Measurements from ENCODE around the gene CD320. TPM values are rescaled to one million over a fixed set of nuclear protein-coding genes. Genes with fewer than 3 reads are reported as not detected.
"Not testable (repeated sequence)": the region's sequence is repeated elsewhere in the genome, so short reads cannot be mapped to it uniquely, and the experiment has no call there.

Gene CD320
- total and polyA plus RNA-seq, 4 experiments from 2014 or later = 29.6 to 53.5 (median 40.0) TPM

DNA sequence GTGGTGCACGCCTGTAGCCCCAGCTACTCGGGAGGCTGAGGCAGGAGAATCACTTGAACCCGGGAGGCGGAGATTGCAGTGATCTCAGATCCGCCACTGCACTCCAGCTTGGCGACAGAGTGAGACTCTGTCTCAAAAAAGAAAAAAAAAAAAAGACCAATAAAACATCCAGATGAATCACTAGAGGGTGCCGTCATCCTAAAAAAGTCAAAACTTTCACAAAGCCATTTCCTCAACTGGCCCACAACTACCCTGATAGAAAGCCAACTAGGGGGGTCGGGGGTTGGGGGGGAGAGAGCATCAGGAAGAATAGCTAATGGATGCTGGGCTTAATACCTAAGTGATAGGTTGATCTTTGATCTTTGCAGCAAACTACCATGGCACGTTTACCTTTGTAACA lies 10.7 kb upstream of the CD320 start:
- Mint-ChIP-seq H3K4me1 (peaks cover 9 to 44% (median 33%) of the 10 kb centered on the region in 4 donors), H3K4me3 (peak overlapping the region in 4 of 8 donors; percentile 29 to 44 (median 33)), H3K36me3 (peaks cover 16 to 43% of the 10 kb centered on the region in 2 donors), H3K27ac (peak overlapping the region in 2 of 7 donors; percentile 88 to 99)
- H3K27me3 Mint-ChIP-seq; H3K27me3 ChIP-seq (ENCODE audit: insufficient read depth, low read length); H3K27ac ChIP-seq (ENCODE audit: low read depth, low read length); intact Hi-C loops (cut with micrococcal nuclease); H3K9me3 Mint-ChIP-seq; H3K9me3 ChIP-seq (ENCODE audit: control insufficient read depth in 1 of 2, low read length in 2 of 2); DNase-seq; H3K4me3 ChIP-seq (ENCODE audit: low read length in 2 of 2): not testable (repeated sequence)
- Histone ChIP-seq H3K36me3 (ENCODE audit: insufficient read depth, low read length) (peaks cover 22% of the 10 kb centered on the region), H3K4me1 (ENCODE audit: insufficient read depth, low read length) (peaks cover 42% of the 10 kb centered on the region)
- ChIA-PET CTCF (ENCODE audit: partially characterized antibody) (interaction anchor here (0.7 kb wide), 2 partner anchors 8 to 448 kb away, joined by 3 read pairs; no protein-coding TSS in a partner anchor), POLR2A (ENCODE audit: partially characterized antibody) (interaction anchor here (0.6 to 0.8 kb wide), 2 partner anchors 13 to 50 kb away, joined by 3 read pairs; no protein-coding TSS in a partner anchor)

DNA sequence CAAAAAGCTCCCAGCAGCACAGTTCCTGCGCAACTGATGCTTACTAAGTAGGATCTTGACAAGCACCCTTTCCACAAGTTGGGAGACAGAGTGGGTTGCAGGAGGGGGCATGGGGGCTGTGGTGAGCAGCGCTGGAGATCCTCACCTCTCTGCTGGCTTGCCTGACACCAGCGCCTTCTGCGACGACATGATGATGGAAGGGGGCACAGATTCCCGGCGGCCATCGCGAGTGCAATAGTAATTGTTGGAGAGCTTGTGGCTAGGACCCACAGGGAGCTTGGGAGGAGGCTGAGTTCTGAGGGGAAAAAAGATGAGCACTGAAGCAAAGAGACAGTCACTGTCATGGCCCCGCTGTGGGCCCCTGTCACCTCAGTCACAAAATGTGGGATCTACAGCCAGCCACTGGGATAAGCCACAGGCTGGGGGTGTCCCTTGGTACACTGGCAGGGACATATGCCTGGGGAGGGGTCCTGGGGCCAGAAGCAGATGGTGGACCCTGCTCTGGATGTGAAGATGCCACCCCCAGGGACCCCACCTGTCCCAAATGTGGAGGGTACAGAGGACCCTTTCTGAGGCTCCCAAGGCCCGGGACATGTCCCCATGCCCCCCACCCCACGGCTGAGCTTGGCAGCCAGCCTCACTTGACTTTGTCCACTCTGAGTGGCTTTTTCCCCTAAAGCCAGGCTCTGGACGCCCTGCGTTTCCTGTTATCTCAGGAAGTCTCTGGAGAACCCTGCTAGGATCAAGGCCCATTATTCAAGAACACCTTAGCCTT lies 8.4 kb upstream of the CD320 start:
- ChIA-PET POLR2A (ENCODE audit: partially characterized antibody) (interaction anchor here (1.1 kb wide), 1 partner anchor 8 kb away, joined by 5 read pairs; the partner anchor contains the start of gene CD320), CTCF (ENCODE audit: partially characterized antibody) (interaction anchor here (0.7 kb wide), 3 partner anchors 47 to 1187 kb away, joined by 3 to 4 read pairs (median 3); no protein-coding TSS in a partner anchor)
- H3K36me3 Mint-ChIP-seq = peaks cover 10 to 31% of the 10 kb centered on the region in 2 donors
- no peaks in the 10 kb centered on the region for H3K9me3 Mint-ChIP-seq
- H3K4me1 Mint-ChIP-seq = peaks cover 6 to 26% (median 18%) of the 10 kb centered on the region in 4 donors
- H3K27ac Mint-ChIP-seq = no peak overlapping the region
- H3K9me3 ChIP-seq (ENCODE audit: control insufficient read depth in 1 of 2, low read length in 2 of 2) = no peaks in the 10 kb centered on the region
- intact Hi-C loops (cut with micrococcal nuclease) = no loop called here
- no peak for DNase-seq
- H3K4me3 ChIP-seq (ENCODE audit: low read length in 2 of 2) = no peak overlapping the region
- H3K4me1 ChIP-seq (ENCODE audit: insufficient read depth, low read length) = peaks cover 21% of the 10 kb centered on the region
- no peaks in the 10 kb centered on the region for H3K27me3 Mint-ChIP-seq
- H3K27me3 ChIP-seq (ENCODE audit: insufficient read depth, low read length) = no peaks in the 10 kb centered on the region
- peaks cover 18% of the 10 kb centered on the region for H3K36me3 ChIP-seq (ENCODE audit: insufficient read depth, low read length)
- H3K4me3 Mint-ChIP-seq = no peak overlapping the region
- no peak overlapping the region for H3K27ac ChIP-seq (ENCODE audit: low read depth, low read length)

DNA sequence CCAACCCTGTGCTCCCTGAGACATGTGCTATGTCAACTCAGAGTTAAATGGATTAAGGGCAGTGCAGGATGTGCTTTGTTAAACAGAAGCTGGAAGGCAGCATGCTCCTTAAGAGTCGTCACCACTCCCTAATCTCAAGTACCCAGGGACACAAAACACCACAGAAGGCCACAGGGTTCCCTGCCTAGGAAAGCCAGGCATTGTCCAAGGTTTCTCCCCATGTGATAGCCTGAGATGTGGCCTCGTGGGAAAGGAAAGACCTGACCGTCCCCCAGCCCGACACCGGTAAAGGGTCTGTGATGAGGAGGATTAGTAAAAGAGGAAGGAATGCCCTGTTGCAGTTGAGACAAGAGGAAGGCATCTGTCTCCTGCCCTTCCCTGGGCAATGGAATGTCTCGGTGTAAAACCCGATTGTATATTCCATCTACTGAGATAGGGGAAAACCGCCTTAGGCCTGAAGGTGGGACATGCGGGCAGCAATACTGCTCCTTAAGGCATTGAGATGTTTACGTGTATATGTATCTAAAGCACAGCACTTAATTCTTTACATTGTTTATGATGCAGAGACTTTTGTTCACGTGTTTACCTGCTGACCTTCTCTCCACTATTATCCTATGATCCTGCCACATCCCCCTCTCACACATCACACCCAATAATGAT lies 7.0 kb upstream of the CD320 start:
- H3K9me3 Mint-ChIP-seq; H3K4me3 Mint-ChIP-seq; H3K27ac ChIP-seq (ENCODE audit: low read depth, low read length); H3K27ac Mint-ChIP-seq; H3K27me3 Mint-ChIP-seq; CTCF ChIA-PET (ENCODE audit: partially characterized antibody); H3K4me3 ChIP-seq (ENCODE audit: low read length in 2 of 2); H3K9me3 ChIP-seq (ENCODE audit: control insufficient read depth in 1 of 2, low read length in 2 of 2); H3K27me3 ChIP-seq (ENCODE audit: insufficient read depth, low read length); intact Hi-C loops (cut with micrococcal nuclease): not testable (repeated sequence)
- peak in 1 of 5 donors; percentile 6 for DNase-seq
- Mint-ChIP-seq H3K4me1 (peaks cover 3 to 13% (median 9%) of the 10 kb centered on the region in 4 donors), H3K36me3 (peaks cover 10 to 23% of the 10 kb centered on the region in 2 donors)
- Histone ChIP-seq H3K4me1 (ENCODE audit: insufficient read depth, low read length) (peaks cover 13% of the 10 kb centered on the region), H3K36me3 (ENCODE audit: insufficient read depth, low read length) (peaks cover 23% of the 10 kb centered on the region)
- POLR2A ChIA-PET (ENCODE audit: partially characterized antibody) = interaction anchor here (0.8 kb wide), 1 partner anchor 9 kb away, joined by 3 read pairs; no protein-coding TSS in a partner anchor

DNA sequence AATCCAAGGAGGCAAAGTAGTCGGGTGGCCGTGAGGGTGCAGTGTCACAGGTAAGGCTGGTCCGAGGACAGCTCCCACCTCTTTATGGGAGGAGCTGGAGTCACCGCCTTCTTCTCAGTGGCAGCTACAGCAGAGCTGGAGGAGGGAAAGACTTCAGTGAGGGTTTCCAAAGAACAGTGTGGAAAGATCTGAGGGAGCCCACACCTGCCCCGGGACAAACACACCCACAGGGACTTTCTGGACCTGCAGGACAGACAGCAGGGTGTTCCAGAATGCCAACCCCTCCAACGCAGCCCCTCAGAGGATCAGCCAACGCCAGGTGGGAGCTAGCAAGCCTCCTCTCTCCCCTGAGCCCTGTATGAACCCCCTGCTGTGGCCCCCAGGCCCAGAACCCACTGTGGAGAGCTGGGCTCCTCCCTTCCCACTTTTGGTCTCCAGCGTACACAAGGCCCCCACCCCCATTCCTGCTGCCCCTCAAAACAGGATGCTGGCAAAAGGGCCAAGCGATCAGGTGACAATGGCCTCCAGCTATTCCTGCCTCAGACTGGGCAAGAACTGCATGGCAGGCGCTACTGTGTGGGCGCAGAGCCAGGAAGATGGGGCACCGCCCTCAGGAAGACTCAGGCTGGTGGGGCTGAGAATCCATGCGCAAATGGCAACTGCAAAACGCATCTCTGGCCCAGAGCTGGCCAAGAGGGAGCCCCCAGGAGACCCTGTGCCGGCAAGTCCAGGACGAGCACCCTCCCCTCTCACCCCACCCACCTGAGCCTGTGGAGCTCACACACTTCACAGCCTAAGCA lies 3.5 kb upstream of the CD320 start:
- H3K36me3 Mint-ChIP-seq = peaks cover 10 to 34% of the 10 kb centered on the region in 2 donors
- Histone ChIP-seq H3K4me1 (ENCODE audit: insufficient read depth, low read length) (peaks cover 25% of the 10 kb centered on the region), H3K27ac (ENCODE audit: low read depth, low read length) (no peak overlapping the region), H3K4me3 (ENCODE audit: low read length in 2 of 2) (no peak overlapping the region), H3K36me3 (ENCODE audit: insufficient read depth, low read length) (peaks cover 23% of the 10 kb centered on the region), H3K27me3 (ENCODE audit: insufficient read depth, low read length) (no peaks in the 10 kb centered on the region), H3K9me3 (ENCODE audit: control insufficient read depth in 1 of 2, low read length in 2 of 2) (no peaks in the 10 kb centered on the region)
- peaks cover 9 to 31% (median 21%) of the 10 kb centered on the region in 4 donors for H3K4me1 Mint-ChIP-seq
- no peaks in the 10 kb centered on the region for H3K27me3 Mint-ChIP-seq
- peak in 1 of 5 donors; percentile 33 for DNase-seq
- no peaks in the 10 kb centered on the region for H3K9me3 Mint-ChIP-seq
- ChIA-PET POLR2A (ENCODE audit: partially characterized antibody) (interaction anchor here (0.8 to 3.7 kb wide), 2 partner anchors 9 to 42 kb away, joined by 3 to 25 read pairs; partner anchors contain the start of genes NDUFA7 and RPS28), CTCF (ENCODE audit: partially characterized antibody) (interaction anchor here (1.4 kb wide), 1 partner anchor 9 kb away, joined by 3 read pairs; no protein-coding TSS in a partner anchor)
- no peak overlapping the region for H3K27ac Mint-ChIP-seq
- intact Hi-C loops (cut with micrococcal nuclease) = no loop called here
- no peak overlapping the region for H3K4me3 Mint-ChIP-seq

DNA sequence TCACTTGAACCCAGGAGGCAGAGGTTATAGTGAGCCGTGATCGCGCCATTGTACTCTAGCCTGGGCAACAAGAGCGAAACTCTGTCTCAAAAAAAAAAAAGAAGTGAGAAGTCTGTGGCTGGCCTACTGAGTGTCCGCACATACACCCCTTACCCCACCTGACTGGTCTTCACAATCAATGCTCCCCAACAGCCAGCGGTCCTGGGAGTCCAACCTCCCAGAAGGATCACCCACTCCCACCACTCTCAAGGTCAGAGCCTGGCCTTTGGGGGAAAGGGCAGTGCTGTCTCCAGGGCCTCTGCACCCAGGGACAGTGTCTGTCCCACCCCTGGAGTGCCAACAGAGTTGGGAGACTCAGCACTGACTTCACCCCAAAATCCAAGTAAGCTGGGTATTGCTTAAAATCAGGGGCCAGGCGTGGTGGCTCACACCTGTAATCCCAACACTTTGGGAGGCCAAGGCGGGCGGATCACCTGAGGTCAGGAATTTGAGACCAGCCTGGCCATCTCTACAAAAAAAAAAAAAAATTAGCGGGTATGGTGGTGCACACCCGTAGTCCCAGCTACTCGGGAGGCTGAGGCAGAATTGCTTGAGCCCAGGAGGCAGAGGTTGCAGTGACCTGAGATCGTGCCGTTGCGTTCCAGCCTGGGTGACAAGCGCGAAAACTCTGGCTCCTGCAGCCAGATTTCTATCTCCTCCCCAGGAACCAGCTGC lies 2.3 kb upstream of the CD320 start:
- no peak overlapping the region for H3K4me3 ChIP-seq (ENCODE audit: low read length in 2 of 2)
- intact Hi-C loops (cut with micrococcal nuclease) = no loop called here
- H3K36me3 ChIP-seq (ENCODE audit: insufficient read depth, low read length) = peaks cover 16% of the 10 kb centered on the region
- DNase-seq = no peak
- H3K4me3 Mint-ChIP-seq = no peak overlapping the region
- peak overlapping the region in 1 of 7 donors; percentile 7 for H3K27ac Mint-ChIP-seq
- no peak overlapping the region for H3K27ac ChIP-seq (ENCODE audit: low read depth, low read length)
- CTCF ChIA-PET (ENCODE audit: partially characterized antibody) = no interaction called here
- peaks cover 33% of the 10 kb centered on the region for H3K4me1 ChIP-seq (ENCODE audit: insufficient read depth, low read length)
- H3K36me3 Mint-ChIP-seq = peaks cover 8 to 32% of the 10 kb centered on the region in 2 donors
- POLR2A ChIA-PET (ENCODE audit: partially characterized antibody) = interaction anchor here (3.7 kb wide), 1 partner anchor 10 kb away, joined by 25 read pairs; the partner anchor contains the start of genes NDUFA7 and RPS28
- no peaks in the 10 kb centered on the region for H3K27me3 ChIP-seq (ENCODE audit: insufficient read depth, low read length)
- peaks cover 12 to 43% (median 28%) of the 10 kb centered on the region in 4 donors for H3K4me1 Mint-ChIP-seq
- H3K27me3 Mint-ChIP-seq = no peaks in the 10 kb centered on the region
- no peaks in the 10 kb centered on the region for H3K9me3 ChIP-seq (ENCODE audit: control insufficient read depth in 1 of 2, low read length in 2 of 2)
- no peaks in the 10 kb centered on the region for H3K9me3 Mint-ChIP-seq

DNA sequence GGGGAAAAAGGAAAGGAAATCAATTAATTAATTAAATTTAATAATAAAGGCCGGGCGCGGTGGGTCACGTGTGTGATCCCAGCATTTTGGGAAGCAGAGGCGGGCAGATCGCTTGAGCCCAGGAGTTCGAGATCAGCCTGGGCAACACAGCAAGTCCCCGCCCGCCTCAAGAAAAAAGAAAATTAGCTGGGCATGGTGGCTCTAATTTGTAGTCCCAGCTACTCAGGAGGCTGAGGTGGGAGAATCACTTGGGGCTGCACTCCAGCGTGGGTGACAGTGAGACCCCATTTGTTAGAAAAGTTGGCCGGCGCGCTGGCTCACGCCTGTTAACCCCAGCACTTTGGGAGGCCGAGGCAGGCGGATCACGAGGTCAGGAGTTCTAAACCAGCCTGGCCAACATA lies 733 bp upstream of the CD320 start:
- ChIA-PET CTCF (ENCODE audit: partially characterized antibody) (no interaction called here), POLR2A (ENCODE audit: partially characterized antibody) (interaction anchor here (2.1 to 3.6 kb wide), 2 partner anchors 9 to 12 kb away, joined by 5 to 14 read pairs; partner anchors contain the start of genes NDUFA7 and RPS28)
- Mint-ChIP-seq H3K9me3 (no peaks in the 10 kb centered on the region), H3K36me3 (peaks cover 0 to 24% of the 10 kb centered on the region in 2 donors), H3K4me3 (peak overlapping the region; percentile 91 to 95 (median 92)), H3K27ac (peak overlapping the region; percentile 89 to 96 (median 92)), H3K27me3 (no peaks in the 10 kb centered on the region), H3K4me1 (peaks cover 12 to 43% (median 28%) of the 10 kb centered on the region in 4 donors)
- Histone ChIP-seq H3K4me3 (ENCODE audit: low read length in 2 of 2) (peak overlapping the region in 1 of 2 donors; percentile 71), H3K27ac (ENCODE audit: low read depth, low read length) (peak overlapping the region; percentile 74), H3K4me1 (ENCODE audit: insufficient read depth, low read length) (peaks cover 39% of the 10 kb centered on the region), H3K9me3 (ENCODE audit: control insufficient read depth in 1 of 2, low read length in 2 of 2) (no peaks in the 10 kb centered on the region), H3K27me3 (ENCODE audit: insufficient read depth, low read length) (no peaks in the 10 kb centered on the region), H3K36me3 (ENCODE audit: insufficient read depth, low read length) (peaks cover 12% of the 10 kb centered on the region)
- no peak for DNase-seq
- intact Hi-C loops (cut with micrococcal nuclease) = loop anchor here (1.0 to 10.0 kb wide), 3 partner anchors 12 to 1114 kb away; partner anchors contain the start of genes HNRNPM, NDUFA7 and RPS28

Data from CD4-positive, alpha-beta memory T cell (primary cell).